GM18505 (cell line): ENCODE results near the gene TRPV6.

Experiments used
- ATAC-seq: cut with Tn5 transposase; IDR thresholded peaks from one replicate; pipeline ENCODE4 v1.9.1; 2021; ENCODE audit not compliant: unreplicated experiment
- POLR2A ChIP-seq: IDR thresholded peaks from 4 replicates; pipeline ENCODE4 v1.6.1; 2011; ENCODE audit warnings: borderline replicate concordance; ENCODE audit not compliant: insufficient read depth, insufficient read length; ENCODE audit errors: extremely low read depth

The TRPV6 gene

GRCh38 chr7:142883571-142884285 lies 1.8 kb downstream of the TRPV6 start:
- ATAC-seq: no peak
- no peak for TF ChIP-seq POLR2A

GRCh38 chr7:142883145-142883544 lies 2.4 kb downstream of the TRPV6 start:
- no peak for TF ChIP-seq POLR2A
- ATAC-seq: no peak

- TF ChIP-seq POLR2A: no peak
- ATAC-seq: no peak
These were observed 3.2 kb downstream of the TRPV6 start for GRCh38 chr7:142882338-142882678.

- ATAC-seq: no peak
- no peak for TF ChIP-seq POLR2A
These were observed 3.8 kb downstream of the TRPV6 start for GRCh38 chr7:142881586-142882337.

GRCh38 chr7:142880876-142881505 lies 4.6 kb downstream of the TRPV6 start:
- TF ChIP-seq POLR2A: no peak
- peak; percentile 46 for ATAC-seq

- TF ChIP-seq POLR2A: no peak
- ATAC-seq: no peak
These were observed 6.5 kb downstream of the TRPV6 start for GRCh38 chr7:142879060-142879459.

- no peak for TF ChIP-seq POLR2A
- ATAC-seq: no peak
These were observed 7.2 kb downstream of the TRPV6 start for GRCh38 chr7:142878315-142878714.

- no peak for ATAC-seq
- TF ChIP-seq POLR2A: no peak
These were observed 8.3 kb downstream of the TRPV6 start for GRCh38 chr7:142876991-142877910.

- no peak for TF ChIP-seq POLR2A
- no peak for ATAC-seq
These were observed 9.1 kb downstream of the TRPV6 start for GRCh38 chr7:142876236-142876960.

GRCh38 chr7:142875456-142875855 lies 10.1 kb downstream of the TRPV6 start:
- no peak for ATAC-seq
- no peak for TF ChIP-seq POLR2A

GRCh38 chr7:142874837-142875236 lies 10.7 kb downstream of the TRPV6 start:
- ATAC-seq: no peak
- no peak for TF ChIP-seq POLR2A

GRCh38 chr7:142874409-142874808 lies 11.1 kb downstream of the TRPV6 start:
- ATAC-seq: no peak
- no peak for TF ChIP-seq POLR2A
